ENCODE measurements around the gene PRKCQ.

Gene PRKCQ

GRCh38 chr10:6565588-6565987 lies 14.5 kb downstream of the PRKCQ start:
- no peak for DNase-seq

- DNase-seq, result no peak
Measured at GRCh38 chr10:6564367-6564766, 15.7 kb downstream of the PRKCQ start.

GRCh38 chr10:6563731-6564130 lies 16.3 kb downstream of the PRKCQ start:
- no peak for DNase-seq

GRCh38 chr10:6563075-6563474 lies 17.0 kb downstream of the PRKCQ start:
- no peak for DNase-seq

GRCh38 chr10:6562221-6562620 lies 17.9 kb downstream of the PRKCQ start:
- no peak for DNase-seq

GRCh38 chr10:6561552-6561951 lies 18.5 kb downstream of the PRKCQ start:
- no peak for DNase-seq

- DNase-seq, result no peak
Measured at GRCh38 chr10:6558759-6559461, 21.2 kb downstream of the PRKCQ start.

- no peak for DNase-seq
Measured at GRCh38 chr10:6558272-6558671, 21.8 kb downstream of the PRKCQ start.

- DNase-seq, result no peak
Measured at GRCh38 chr10:6553937-6554336, 26.1 kb downstream of the PRKCQ start.

GRCh38 chr10:6543431-6544005 lies 36.6 kb downstream of the PRKCQ start:
- no peak for DNase-seq

GRCh38 chr10:6542999-6543430 lies 37.1 kb downstream of the PRKCQ start:
- DNase-seq, result no peak

- DNase-seq, result no peak
Measured at GRCh38 chr10:6539833-6540232, 40.2 kb downstream of the PRKCQ start.

- no peak for DNase-seq
Measured at GRCh38 chr10:6537770-6538169, 42.3 kb downstream of the PRKCQ start.

- no peak for DNase-seq
Measured at GRCh38 chr10:6536102-6536501, 44.0 kb downstream of the PRKCQ start.

- DNase-seq, result no peak
Measured at GRCh38 chr10:6535156-6535764, 44.8 kb downstream of the PRKCQ start.

- no peak for DNase-seq
Measured at GRCh38 chr10:6532321-6532720, 47.8 kb downstream of the PRKCQ start.

GRCh38 chr10:6530966-6531365 lies 49.1 kb downstream of the PRKCQ start:
- no peak for DNase-seq

GRCh38 chr10:6530211-6530840 lies 49.8 kb downstream of the PRKCQ start:
- DNase-seq, result no peak

GRCh38 chr10:6528198-6528950 lies 51.7 kb downstream of the PRKCQ start:
- no peak for DNase-seq

GRCh38 chr10:6525599-6526165 lies 54.4 kb downstream of the PRKCQ start:
- DNase-seq, result no peak

- peak; percentile 4 for DNase-seq
Measured at GRCh38 chr10:6522230-6522629, 57.8 kb downstream of the PRKCQ start.

GRCh38 chr10:6520138-6520537 lies 59.9 kb downstream of the PRKCQ start:
- DNase-seq, result no peak
